HCT116 (cell line): ENCODE measurements around the gene RNF214. TPM values are rescaled to one million over a fixed set of nuclear protein-coding genes. Genes with fewer than 3 reads are reported as not detected.

Source experiments
- ATAC-seq: fragments of 200-7000 bp; cut with Tn5 transposase; 2 replicates; pipeline ENCODE4 v1.9.1; 2020; ENCODE audit warnings: mild to moderate bottlenecking, moderate library complexity
- BruUV-seq: library from RNA; stranded (reverse); fragments of 400-500 nt; replicated peaks from 2 replicates; lab custom pipeline; 2021; lab: Mats Ljungman, UMichigan
- CTCF ChIA-PET: fragments of 300-600 bp; sonication (Branson Sonifier 250); formaldehyde crosslinking; loops from one replicate; lab custom pipeline; 2021; ENCODE audit warnings: antibody characterized with exemption; lab: Charles Lee
- POLR2A ChIA-PET: fragments of 300-600, 350-600 bp; sonication (Branson Sonifier 250); formaldehyde crosslinking; loops from one replicate; lab custom pipeline; 2021; ENCODE audit warnings: antibody characterized with exemption; lab: Charles Lee
- RAD21 ChIA-PET, 2 experiments: fragments of 300-600 bp; sonication (Branson Sonifier 250); formaldehyde crosslinking; loops; one replicate each; lab custom pipeline; 2023; ENCODE audit warnings: low total read pairs in 2 of 2; ENCODE audit not compliant: uncharacterized antibody in 2 of 2, unreplicated experiment in 2 of 2, low non-redundant PET in 1 of 2; lab: Charles Lee
- DNase-seq: peaks from one replicate; pipeline ENCODE4 v3.0.0-alpha.2; 2010; ENCODE audit warnings: low read depth, low spot score
- H2AFZ ChIP-seq: fragments of 200-600 bp; shearing (Covaris generic), sonication (generic); 2 replicates; pipeline ENCODE4 v1.6.1; 2017; ENCODE audit warnings: low read depth, mixed run types, mixed read lengths, antibody characterized with exemption, low read length; ENCODE audit not compliant: poor library complexity, severe bottlenecking
- H3K27ac ChIP-seq: 2 replicates; pipeline ENCODE4 v1.5.1; 2012; ENCODE audit warnings: low read depth, low read length
- H3K27me3 ChIP-seq: fragments of 200-600 bp; sonication (generic); 2 replicates; pipeline ENCODE4 v1.6.1; 2016; ENCODE audit warnings: mixed run types, low read length, mixed read lengths; ENCODE audit not compliant: insufficient read depth
- H3K36me3 ChIP-seq, 2 experiments: fragments of 200-500 bp in 1 of 2; fragments of 200-600 bp in 1 of 2; sonication (Bioruptor generic) in 1 of 2; sonication (generic) in 1 of 2; 2 replicates each; pipeline versions ENCODE4 v1.5.1 to v1.6.1; 2014 to 2016; ENCODE audit warnings: low read length in 2 of 2, inconsistent platforms in 1 of 2, mixed read lengths in 1 of 2, mixed run types in 1 of 2; ENCODE audit not compliant: insufficient read depth in 2 of 2, control insufficient read depth in 1 of 2
- H3K4me1 ChIP-seq, 2 experiments: fragments of 200-600 bp in 1 of 2; sonication (generic) in 1 of 2; 2 replicates each; pipeline versions ENCODE4 v1.5.1 to v1.6.1; 2012 to 2017; ENCODE audit warnings: low read length in 2 of 2, inconsistent platforms in 1 of 2, mild to moderate bottlenecking in 1 of 2, mixed read lengths in 1 of 2, mixed run types in 1 of 2, moderate library complexity in 1 of 2; ENCODE audit not compliant: insufficient read depth in 2 of 2, control insufficient read depth in 1 of 2
- H3K4me2 ChIP-seq: fragments of 200-600 bp; sonication (generic); 2 replicates; pipeline ENCODE4 v1.6.1; 2017; ENCODE audit warnings: mixed run types, low read length, mixed read lengths
- H3K4me3 ChIP-seq, 2 experiments: fragments of 200-600 bp in 1 of 2; sonication (generic) in 1 of 2; replicated peaks in 1 of 2; 2 replicates each; pipeline ENCODE4 v1.5.1; 2011 to 2016; ENCODE audit warnings: low read length in 2 of 2, control low read depth in 1 of 2, low read depth in 1 of 2, mild to moderate bottlenecking in 1 of 2, mixed read lengths in 1 of 2, mixed run types in 1 of 2
- H3K79me2 ChIP-seq: fragments of 200-600 bp; sonication (generic); 2 replicates; pipeline ENCODE4 v1.6.1; 2017; ENCODE audit warnings: mild to moderate bottlenecking, mixed run types, low read length, moderate library complexity, mixed read lengths; ENCODE audit not compliant: insufficient read depth
- H3K9ac ChIP-seq: fragments of 200-600 bp; sonication (generic); 2 replicates; pipeline ENCODE4 v1.6.1; 2016; ENCODE audit warnings: low read length, mixed read lengths
- H3K9me2 ChIP-seq: fragments of 200-600 bp; sonication (generic), shearing (Covaris generic); 2 replicates; pipeline ENCODE4 v1.6.1; 2017; ENCODE audit warnings: mixed run types, mild to moderate bottlenecking, moderate library complexity; ENCODE audit not compliant: insufficient read depth
- H3K9me3 ChIP-seq, 2 experiments: fragments of 200-500 bp in 1 of 2; fragments of 200-600 bp in 1 of 2; sonication (Bioruptor generic) in 1 of 2; sonication (generic) in 1 of 2; 2 replicates each; pipeline ENCODE4 v1.6.1; 2014 to 2017; ENCODE audit warnings: low read length in 2 of 2, mixed read lengths in 2 of 2, inconsistent platforms in 1 of 2, low read depth in 1 of 2, mild to moderate bottlenecking in 1 of 2, mixed run types in 1 of 2, moderate library complexity in 1 of 2; ENCODE audit not compliant: control insufficient read depth in 1 of 2, insufficient read depth in 1 of 2
- H4K20me1 ChIP-seq: fragments of 200-600 bp; sonication (generic), shearing (Covaris generic); 2 replicates; pipeline ENCODE4 v1.6.1; 2017; ENCODE audit warnings: mixed run types, mild to moderate bottlenecking, moderate library complexity; ENCODE audit not compliant: insufficient read depth
- ATF3 ChIP-seq: IDR thresholded peaks from 2 replicates; pipeline ENCODE4 v1.6.1; 2012
- CBX3 ChIP-seq: IDR thresholded peaks from 2 replicates; pipeline ENCODE4 v1.6.1; 2012; ENCODE audit warnings: low read depth
- CEBPB ChIP-seq: IDR thresholded peaks from 2 replicates; pipeline ENCODE4 v1.6.1; 2012; ENCODE audit warnings: low read depth
- ELF1 ChIP-seq: IDR thresholded peaks from 2 replicates; pipeline ENCODE4 v1.6.1; 2012; ENCODE audit warnings: low read depth, borderline replicate concordance
- EZH2 ChIP-seq: fragments of 200-600 bp; sonication (generic); IDR thresholded peaks from 2 replicates; pipeline ENCODE4 v1.6.1; 2017; ENCODE audit warnings: antibody characterized with exemption, mixed run types
- EZH2phosphoT487 ChIP-seq: fragments of 200-600 bp; IDR thresholded peaks from 2 replicates; pipeline ENCODE4 v1.6.1; 2018; ENCODE audit warnings: antibody characterized with exemption, borderline replicate concordance
- FOSL1 ChIP-seq: IDR thresholded peaks from 2 replicates; pipeline ENCODE4 v1.6.1; 2012; ENCODE audit warnings: low read depth
- POLR2A ChIP-seq: IDR thresholded peaks from 2 replicates; pipeline ENCODE4 v1.7.0; 2011; ENCODE audit warnings: borderline replicate concordance; ENCODE audit not compliant: insufficient read depth, insufficient read length; ENCODE audit errors: extremely low read depth
- POLR2AphosphoS5 ChIP-seq: IDR thresholded peaks from 2 replicates; pipeline ENCODE4 v1.6.1; 2011; ENCODE audit warnings: mild to moderate bottlenecking, low read depth, low read length, moderate library complexity
- RAD21 ChIP-seq: IDR thresholded peaks from 2 replicates; pipeline ENCODE4 v1.6.1; 2012; ENCODE audit warnings: low read depth, mild to moderate bottlenecking
- SIN3A ChIP-seq: IDR thresholded peaks from 2 replicates; pipeline ENCODE4 v1.6.1; 2012; ENCODE audit warnings: low read depth
- SP1 ChIP-seq: IDR thresholded peaks from 2 replicates; pipeline ENCODE4 v1.6.1; 2012; ENCODE audit warnings: low read depth
- SRF ChIP-seq: IDR thresholded peaks from 2 replicates; pipeline ENCODE4 v1.6.1; 2012; ENCODE audit warnings: low read depth
- ZFX ChIP-seq: fragments of 450-650 bp; IDR thresholded peaks from 2 replicates; pipeline ENCODE4 v1.6.1; 2017
- ZNF274 ChIP-seq: fragments of 200-500 bp; sonication (Bioruptor generic); IDR thresholded peaks from 2 replicates; pipeline ENCODE4 v1.6.1; 2014; ENCODE audit warnings: mild to moderate bottlenecking, low read depth, low read length, inconsistent platforms
- intact Hi-C: fragments of 100-400 bp; cut with micrococcal nuclease; formaldehyde crosslinking; loops from 2 replicates; pipeline ENCODE4 v1.10.0; 2022
- total RNA-seq: library from RNA; stranded (reverse); gene quantifications from one replicate; pipeline ENCODE4 v1.2.1, GENCODE V29; 2021; ENCODE audit not compliant: unreplicated experiment
- TF ChIP-seq, protein P1 (sequence below), 3 experiments: fragments of 200-600 bp in 1 of 3; sonication (generic) in 1 of 3; IDR thresholded peaks in 2 of 3; conservative IDR thresholded peaks in 1 of 3; 2 replicates each; pipeline ENCODE4 v1.5.1; 2012 to 2017; ENCODE audit warnings: low read depth in 2 of 3, low read length in 2 of 3, antibody characterized with exemption in 1 of 3, borderline replicate concordance in 1 of 3, control low read depth in 1 of 3, mild to moderate bottlenecking in 1 of 3, mixed read lengths in 1 of 3, mixed run types in 1 of 3, moderate library complexity in 1 of 3; ENCODE audit not compliant: insufficient read depth in 1 of 3
- TF ChIP-seq, protein P2 (sequence below): IDR thresholded peaks from 2 replicates; pipeline ENCODE4 v1.6.1; 2011; ENCODE audit warnings: mild to moderate bottlenecking, low read length, moderate library complexity; ENCODE audit not compliant: insufficient replicate concordance; ENCODE audit errors: extremely low read depth

Gene RNF214
- total RNA-seq, 1 experiment from 2014 or later = 29.3 TPM

DNA sequence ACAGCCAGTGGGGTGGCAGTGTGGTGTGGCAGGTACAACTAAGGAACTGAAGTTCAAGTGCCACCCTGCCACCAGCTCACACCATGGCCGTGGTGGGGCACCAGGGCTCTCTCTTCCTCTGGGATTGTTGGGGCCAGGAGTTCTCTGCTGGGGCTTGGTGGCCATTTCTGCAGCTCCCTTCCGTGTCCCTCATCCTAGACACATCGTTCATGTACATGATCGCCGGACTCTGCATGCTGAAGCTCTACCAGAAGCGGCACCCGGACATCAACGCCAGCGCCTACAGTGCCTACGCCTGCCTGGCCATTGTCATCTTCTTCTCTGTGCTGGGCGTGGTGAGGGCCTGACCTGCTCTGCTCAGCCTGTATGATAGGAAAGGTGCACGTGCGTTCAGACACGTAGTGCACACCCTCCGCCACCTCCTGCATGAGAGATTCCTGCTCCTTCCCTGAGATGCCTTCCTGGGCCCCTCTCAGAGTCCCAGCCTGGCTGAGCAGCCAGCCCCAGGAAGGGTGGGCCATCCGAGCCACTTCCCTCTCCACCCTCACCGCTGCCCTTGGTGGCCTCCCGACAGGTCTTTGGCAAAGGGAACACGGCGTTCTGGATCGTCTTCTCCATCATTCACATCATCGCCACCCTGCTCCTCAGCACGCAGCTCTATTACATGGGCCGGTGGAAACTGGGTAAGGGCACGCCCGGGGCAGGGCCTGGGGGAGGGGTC, 40.6 kb upstream of the RNF214 start:
- H3K27me3 ChIP-seq = no peaks in the 10 kb centered on the region
- no peak overlapping the region for H2AFZ ChIP-seq
- no peaks in the 10 kb centered on the region for H3K79me2 ChIP-seq
- H3K4me2 ChIP-seq = no peak overlapping the region
- intact Hi-C loops = no loop called here
- H3K9ac ChIP-seq = no peak overlapping the region
- BruUV-seq = no TSS peak
- TF ChIP-seq CEBPB (no peak), CBX3 (no peak), ELF1 (no peak), SIN3A (no peak), ATF3 (no peak), EZH2phosphoT487 (no peak), SRF (no peak), EZH2 (no peak), ZNF274 (no peak), FOSL1 (no peak), SP1 (no peak), POLR2A (no peak), ZFX (no peak), POLR2AphosphoS5 (no peak), RAD21 (no peak)
- TF ChIP-seq, protein P1, sequence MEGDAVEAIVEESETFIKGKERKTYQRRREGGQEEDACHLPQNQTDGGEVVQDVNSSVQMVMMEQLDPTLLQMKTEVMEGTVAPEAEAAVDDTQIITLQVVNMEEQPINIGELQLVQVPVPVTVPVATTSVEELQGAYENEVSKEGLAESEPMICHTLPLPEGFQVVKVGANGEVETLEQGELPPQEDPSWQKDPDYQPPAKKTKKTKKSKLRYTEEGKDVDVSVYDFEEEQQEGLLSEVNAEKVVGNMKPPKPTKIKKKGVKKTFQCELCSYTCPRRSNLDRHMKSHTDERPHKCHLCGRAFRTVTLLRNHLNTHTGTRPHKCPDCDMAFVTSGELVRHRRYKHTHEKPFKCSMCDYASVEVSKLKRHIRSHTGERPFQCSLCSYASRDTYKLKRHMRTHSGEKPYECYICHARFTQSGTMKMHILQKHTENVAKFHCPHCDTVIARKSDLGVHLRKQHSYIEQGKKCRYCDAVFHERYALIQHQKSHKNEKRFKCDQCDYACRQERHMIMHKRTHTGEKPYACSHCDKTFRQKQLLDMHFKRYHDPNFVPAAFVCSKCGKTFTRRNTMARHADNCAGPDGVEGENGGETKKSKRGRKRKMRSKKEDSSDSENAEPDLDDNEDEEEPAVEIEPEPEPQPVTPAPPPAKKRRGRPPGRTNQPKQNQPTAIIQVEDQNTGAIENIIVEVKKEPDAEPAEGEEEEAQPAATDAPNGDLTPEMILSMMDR (IDR thresholded peaks at IDR 0.05 in 2 of 3, conservative IDR thresholded peaks at IDR 0.05 in 1 of 3; ENCODE audit: borderline replicate concordance in 1 of 3, insufficient read depth in 1 of 3, low read depth in 2 of 3, low read length in 2 of 3) = no peak
- TF ChIP-seq, protein P2, sequence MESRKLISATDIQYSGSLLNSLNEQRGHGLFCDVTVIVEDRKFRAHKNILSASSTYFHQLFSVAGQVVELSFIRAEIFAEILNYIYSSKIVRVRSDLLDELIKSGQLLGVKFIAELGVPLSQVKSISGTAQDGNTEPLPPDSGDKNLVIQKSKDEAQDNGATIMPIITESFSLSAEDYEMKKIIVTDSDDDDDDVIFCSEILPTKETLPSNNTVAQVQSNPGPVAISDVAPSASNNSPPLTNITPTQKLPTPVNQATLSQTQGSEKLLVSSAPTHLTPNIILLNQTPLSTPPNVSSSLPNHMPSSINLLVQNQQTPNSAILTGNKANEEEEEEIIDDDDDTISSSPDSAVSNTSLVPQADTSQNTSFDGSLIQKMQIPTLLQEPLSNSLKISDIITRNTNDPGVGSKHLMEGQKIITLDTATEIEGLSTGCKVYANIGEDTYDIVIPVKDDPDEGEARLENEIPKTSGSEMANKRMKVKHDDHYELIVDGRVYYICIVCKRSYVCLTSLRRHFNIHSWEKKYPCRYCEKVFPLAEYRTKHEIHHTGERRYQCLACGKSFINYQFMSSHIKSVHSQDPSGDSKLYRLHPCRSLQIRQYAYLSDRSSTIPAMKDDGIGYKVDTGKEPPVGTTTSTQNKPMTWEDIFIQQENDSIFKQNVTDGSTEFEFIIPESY = no peak
- TF ChIP-seq, all 23 proteins: peak for 0
- Histone ChIP-seq H3K36me3 (peaks cover 3 to 7% of the 10 kb centered on the region in 2 experiments; a peak in 1 of 4 replicates), H3K4me1 (no peaks in the 10 kb centered on the region), H3K9me3 (no peaks in the 10 kb centered on the region), H4K20me1 (no peaks in the 10 kb centered on the region), H3K27ac (no peak overlapping the region), H3K4me3 (no peak overlapping the region), H3K9me2 (no peaks in the 10 kb centered on the region)
- CTCF ChIA-PET = interaction anchor here (0.6 to 1.3 kb wide), 2 partner anchors 11 to 53 kb away, joined by 3 to 4 read pairs; no protein-coding TSS in a partner anchor
- ATAC-seq (no peak), DNase-seq (no peak)
- RAD21 ChIA-PET = no interaction called here
- POLR2A ChIA-PET = no interaction called here
